ENCODE results near the gene CD58.

Gene CD58

DNA sequence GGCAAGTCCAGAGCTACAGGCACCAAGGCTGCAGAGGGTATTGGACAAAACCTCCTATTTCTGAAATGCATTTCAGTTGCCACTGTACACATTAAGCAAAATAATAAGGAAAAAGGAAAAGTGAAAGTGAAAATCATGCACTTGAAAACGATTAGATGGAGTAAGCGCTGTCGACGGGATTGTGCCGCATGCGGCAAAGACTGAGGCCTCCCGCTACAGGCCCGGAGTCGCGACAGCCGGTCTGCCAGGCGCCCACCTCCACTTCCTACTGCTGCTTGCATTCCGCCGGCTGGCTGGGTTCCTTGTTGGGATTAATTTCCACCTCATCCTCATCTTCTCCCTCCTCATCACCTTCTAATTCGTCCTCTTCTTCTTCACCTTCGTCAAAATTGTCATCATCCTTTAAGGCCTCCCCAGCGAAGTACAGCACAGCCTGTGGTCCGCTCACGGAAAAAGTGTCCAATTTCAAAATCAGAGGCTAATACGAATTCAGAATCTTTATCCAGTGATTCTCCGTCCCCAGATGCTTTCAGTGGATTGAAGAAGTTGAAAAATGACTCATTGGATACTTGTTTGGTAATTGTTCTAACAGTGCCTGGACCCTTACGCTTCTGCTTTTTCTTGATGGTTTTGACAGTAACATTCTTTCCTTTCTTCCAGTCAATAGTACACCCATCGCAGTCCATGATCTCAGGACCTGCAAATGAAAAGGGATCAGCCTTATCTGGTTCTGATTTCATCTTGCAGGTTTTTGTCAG is 38.0 kb downstream of the CD58 start (continued):
- no peak for TF ChIP-seq ZNF660 (tag by site-specific recombination; IDR thresholded peaks at IDR 0.05)
- no peak for TF ChIP-seq ZBTB21 (tag by site-specific recombination; IDR thresholded peaks at IDR 0.05)
- no peak for TF ChIP-seq ZNF776 (tag by site-specific recombination; IDR thresholded peaks at IDR 0.05; ENCODE audit: borderline replicate concordance)

DNA sequence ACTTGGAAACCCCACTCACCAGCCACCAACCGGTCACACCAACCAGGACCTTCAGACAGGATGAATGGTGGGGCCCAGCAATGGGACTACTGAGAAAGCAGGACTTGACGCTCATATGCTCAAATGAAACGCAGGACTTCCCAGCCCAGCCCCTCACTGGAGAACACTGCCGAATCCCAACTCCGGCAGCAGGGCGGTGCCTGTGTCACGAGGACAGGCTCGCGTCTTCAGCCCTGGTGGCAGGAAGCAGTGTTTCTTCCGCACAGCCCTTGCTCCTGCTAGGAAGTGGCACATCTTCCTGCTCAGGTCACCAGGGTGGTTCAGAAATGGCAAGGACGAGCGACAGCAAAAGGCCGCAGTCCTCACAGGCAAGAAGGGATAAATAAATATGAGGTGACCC is 38.9 kb downstream of the CD58 start:
- ChIA-PET CTCF (no interaction called here), POLR2A (no interaction called here)
- no peaks in the 10 kb centered on the region for H3K9me3 ChIP-seq (ENCODE audit: control insufficient read depth, insufficient read depth, low read depth, low read length)

More for the DNA sequence above, 38.9 kb downstream of the CD58 start:
- H3K4me1 ChIP-seq (ENCODE audit: control insufficient read depth, insufficient read depth, low read length), result no peaks in the 10 kb centered on the region
- no peak overlapping the region for H3K27ac ChIP-seq (ENCODE audit: extremely low read depth, low read depth, low read length)
- H3K4me3 ChIP-seq (ENCODE audit: low read depth, low read length), result no peak overlapping the region
- TF ChIP-seq, protein P1, sequence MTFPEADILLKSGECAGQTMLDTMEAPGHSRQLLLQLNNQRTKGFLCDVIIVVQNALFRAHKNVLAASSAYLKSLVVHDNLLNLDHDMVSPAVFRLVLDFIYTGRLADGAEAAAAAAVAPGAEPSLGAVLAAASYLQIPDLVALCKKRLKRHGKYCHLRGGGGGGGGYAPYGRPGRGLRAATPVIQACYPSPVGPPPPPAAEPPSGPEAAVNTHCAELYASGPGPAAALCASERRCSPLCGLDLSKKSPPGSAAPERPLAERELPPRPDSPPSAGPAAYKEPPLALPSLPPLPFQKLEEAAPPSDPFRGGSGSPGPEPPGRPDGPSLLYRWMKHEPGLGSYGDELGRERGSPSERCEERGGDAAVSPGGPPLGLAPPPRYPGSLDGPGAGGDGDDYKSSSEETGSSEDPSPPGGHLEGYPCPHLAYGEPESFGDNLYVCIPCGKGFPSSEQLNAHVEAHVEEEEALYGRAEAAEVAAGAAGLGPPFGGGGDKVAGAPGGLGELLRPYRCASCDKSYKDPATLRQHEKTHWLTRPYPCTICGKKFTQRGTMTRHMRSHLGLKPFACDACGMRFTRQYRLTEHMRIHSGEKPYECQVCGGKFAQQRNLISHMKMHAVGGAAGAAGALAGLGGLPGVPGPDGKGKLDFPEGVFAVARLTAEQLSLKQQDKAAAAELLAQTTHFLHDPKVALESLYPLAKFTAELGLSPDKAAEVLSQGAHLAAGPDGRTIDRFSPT (tag by site-specific recombination; IDR thresholded peaks at IDR 0.05), result no peak
- no peak for TF ChIP-seq ZNF341 (tag by site-specific recombination; IDR thresholded peaks at IDR 0.05; ENCODE audit: low read depth)
- TF ChIP-seq ZNF18 (tag by site-specific recombination; IDR thresholded peaks at IDR 0.05), result no peak
- TF ChIP-seq ZNF571 (tag by site-specific recombination; IDR thresholded peaks at IDR 0.05), result no peak
- TF ChIP-seq ZNF658 (tag by site-specific recombination; IDR thresholded peaks at IDR 0.05), result no peak
- no peak for TF ChIP-seq ZNF624 (tag by site-specific recombination; IDR thresholded peaks at IDR 0.05)
- no peak for TF ChIP-seq PRDM10 (tag by site-specific recombination; IDR thresholded peaks at IDR 0.05)
- TF ChIP-seq ZNF791 (tag by site-specific recombination; IDR thresholded peaks at IDR 0.05), result no peak
- TF ChIP-seq ZNF221 (tag by site-specific recombination; IDR thresholded peaks at IDR 0.05; ENCODE audit: borderline replicate concordance), result no peak
- TF ChIP-seq ZEB2 (tag by site-specific recombination; IDR thresholded peaks at IDR 0.05), result no peak
- TF ChIP-seq ZNF416 (tag by site-specific recombination; IDR thresholded peaks at IDR 0.05), result no peak
- peaks cover 0 to 23% of the 10 kb centered on the region in 2 experiments; a peak in 1 of 3 replicates for H3K36me3 ChIP-seq (ENCODE audit: control insufficient read depth in 2 of 2, insufficient read depth in 1 of 2, low read length in 2 of 2)

Data from HEK293 (cell line).